ENCODE results near the gene GALNT6. TPM values are rescaled to one million over a fixed set of nuclear protein-coding genes. Genes with fewer than 3 reads are reported as not detected.
A peak's percentile ranks its signal among the peaks of the same experiment; 100 is the strongest.

The GALNT6 gene
- total RNA-seq, 1 experiment from 2014 or later: 9.8 TPM

DNA sequence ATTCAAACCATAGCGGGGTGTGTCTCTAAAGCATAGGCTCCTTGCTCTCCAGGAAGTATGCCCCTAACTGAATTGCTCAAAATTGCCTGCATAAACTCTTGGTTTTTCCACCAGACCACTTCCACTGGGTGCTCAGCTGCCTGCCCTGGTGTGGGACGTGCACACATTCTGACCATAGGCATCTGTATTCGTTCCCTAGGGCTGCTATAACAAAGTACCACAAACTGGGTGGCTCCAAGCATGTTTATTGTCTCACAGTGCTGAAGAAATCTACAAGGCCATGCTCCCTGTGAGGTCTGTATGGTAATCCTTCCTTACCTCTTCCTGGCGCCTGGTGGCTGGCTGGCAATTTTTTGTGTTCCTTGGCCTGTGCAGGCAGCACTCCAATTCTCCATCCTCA is 16.4 kb upstream of the GALNT6 start:
- no peak overlapping the region for H3T11ph ChIP-seq (ENCODE audit: low read length)
- H3K27me3 ChIP-seq (ENCODE audit: insufficient read depth, low read length): no peaks in the 10 kb centered on the region
- no peaks in the 10 kb centered on the region for H3K23me2 ChIP-seq (ENCODE audit: insufficient read length, low read depth, low read length, poor library complexity, severe bottlenecking)
- H3K4me1 ChIP-seq (ENCODE audit: insufficient read depth, low read length): no peaks in the 10 kb centered on the region
- H3K36me3 Mint-ChIP-seq (ENCODE audit: insufficient read depth in 1 of 3, low read depth in 3 of 3): no peaks in the 10 kb centered on the region
- H4K8ac ChIP-seq (replicated peaks; ENCODE audit: insufficient read length, low read depth, low read length): no peak overlapping the region
- H3K4ac ChIP-seq (ENCODE audit: low read depth, low read length): no peak overlapping the region
- H3K56ac ChIP-seq (ENCODE audit: insufficient read length, low read depth, low read length): no peak overlapping the region
- no peak overlapping the region for H3K4me2 ChIP-seq (ENCODE audit: insufficient read depth, insufficient read length, low read length)
- no peak overlapping the region for H2BK15ac ChIP-seq (ENCODE audit: low read depth, low read length)
- H3K27ac Mint-ChIP-seq: peak overlapping the region in 2 of 3 experiments; percentile 42 to 82; a peak in 2 of 7 replicates
- no peaks in the 10 kb centered on the region for H3K9me3 Mint-ChIP-seq
- H3K27ac ChIP-seq (ENCODE audit: insufficient read length, low read depth, low read length): no peak overlapping the region
- no peak overlapping the region for H2BK5ac ChIP-seq (ENCODE audit: insufficient read length, low read length)
- H3K18ac ChIP-seq (ENCODE audit: insufficient read length, low read depth, low read length): no peak overlapping the region
- no peaks in the 10 kb centered on the region for H3K27me3 Mint-ChIP-seq (ENCODE audit: low read depth)
- H3K4me1 Mint-ChIP-seq: peaks cover 9 to 17% of the 10 kb centered on the region in 2 experiments
- H3K9me3 ChIP-seq (ENCODE audit: control insufficient read depth, low read depth, low read length): no peaks in the 10 kb centered on the region
- TF ChIP-seq, protein P1, sequence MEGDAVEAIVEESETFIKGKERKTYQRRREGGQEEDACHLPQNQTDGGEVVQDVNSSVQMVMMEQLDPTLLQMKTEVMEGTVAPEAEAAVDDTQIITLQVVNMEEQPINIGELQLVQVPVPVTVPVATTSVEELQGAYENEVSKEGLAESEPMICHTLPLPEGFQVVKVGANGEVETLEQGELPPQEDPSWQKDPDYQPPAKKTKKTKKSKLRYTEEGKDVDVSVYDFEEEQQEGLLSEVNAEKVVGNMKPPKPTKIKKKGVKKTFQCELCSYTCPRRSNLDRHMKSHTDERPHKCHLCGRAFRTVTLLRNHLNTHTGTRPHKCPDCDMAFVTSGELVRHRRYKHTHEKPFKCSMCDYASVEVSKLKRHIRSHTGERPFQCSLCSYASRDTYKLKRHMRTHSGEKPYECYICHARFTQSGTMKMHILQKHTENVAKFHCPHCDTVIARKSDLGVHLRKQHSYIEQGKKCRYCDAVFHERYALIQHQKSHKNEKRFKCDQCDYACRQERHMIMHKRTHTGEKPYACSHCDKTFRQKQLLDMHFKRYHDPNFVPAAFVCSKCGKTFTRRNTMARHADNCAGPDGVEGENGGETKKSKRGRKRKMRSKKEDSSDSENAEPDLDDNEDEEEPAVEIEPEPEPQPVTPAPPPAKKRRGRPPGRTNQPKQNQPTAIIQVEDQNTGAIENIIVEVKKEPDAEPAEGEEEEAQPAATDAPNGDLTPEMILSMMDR (conservative IDR thresholded peaks at IDR 0.05): no peak
- no peaks in the 10 kb centered on the region for H3K79me1 ChIP-seq (ENCODE audit: insufficient read depth, low read depth, low read length, poor library complexity, severe bottlenecking)
- H3K14ac ChIP-seq (ENCODE audit: insufficient read depth, low read length): no peak overlapping the region
- H3K9ac ChIP-seq (ENCODE audit: extremely low read depth, insufficient read length, low read length): no peak overlapping the region
- no peak overlapping the region for H3K4me3 Mint-ChIP-seq
- no peak overlapping the region for H2BK12ac ChIP-seq (ENCODE audit: insufficient read length, low read depth, low read length)
- no peak overlapping the region for H2AFZ ChIP-seq (ENCODE audit: low read length)
- no peak overlapping the region for H4K5ac ChIP-seq (ENCODE audit: insufficient read length, low read depth, low read length)
- WGBS (ENCODE audit: extremely low coverage, insufficient read length, low lambda C conversion rate): no CpG with 5 or more reads among the region's 4 CpGs
- no peaks in the 10 kb centered on the region for H4K20me1 ChIP-seq (ENCODE audit: control insufficient read depth, insufficient read depth, insufficient read length)
- H3K23ac ChIP-seq (ENCODE audit: insufficient read length, low read depth, low read length): no peak overlapping the region
- H2BK20ac ChIP-seq (ENCODE audit: low read depth, low read length, poor library complexity, severe bottlenecking): no peak overlapping the region
- no peak for DNase-seq
- H2AK5ac ChIP-seq (ENCODE audit: insufficient read length, low read length): no peak overlapping the region
- H2BK120ac ChIP-seq (ENCODE audit: low read depth, low read length, poor library complexity, severe bottlenecking): no peak overlapping the region
- H3K79me2 ChIP-seq (ENCODE audit: insufficient read depth, low read length): no peaks in the 10 kb centered on the region
- H4K91ac ChIP-seq (ENCODE audit: insufficient read length, low read depth, low read length): no peak overlapping the region

Data from H9 (cell line).